ACC112 (cell line): ENCODE data around the gene CHTF8.
A peak's percentile ranks its signal among the peaks of the same experiment; 100 is the strongest.
"Not testable (repeated sequence)": the region's sequence is repeated elsewhere in the genome, so short reads cannot be mapped to it uniquely, and the experiment has no call there.

ENCODE experiments used
- H2AFZ ChIP-seq: fragments of 200-600 bp; sonication (generic); one replicate; pipeline ENCODE4 v1.6.0; 2017; ENCODE audit warnings: antibody characterized with exemption, low read length; ENCODE audit not compliant: unreplicated experiment
- H3K27ac ChIP-seq: fragments of 200-600 bp; sonication (generic); 2 replicates; pipeline ENCODE4 v1.5.1; 2014; ENCODE audit warnings: low read depth, mild to moderate bottlenecking, antibody characterized with exemption, low read length, moderate library complexity
- H3K27me3 ChIP-seq: fragments of 200-600 bp; sonication (generic); 2 replicates; pipeline ENCODE4 v1.6.1; 2014; ENCODE audit warnings: mild to moderate bottlenecking, antibody characterized with exemption, low read length, moderate library complexity, mixed read lengths; ENCODE audit not compliant: insufficient read depth
- H3K36me3 ChIP-seq: fragments of 200-600 bp; sonication (generic); 2 replicates; pipeline ENCODE4 v1.6.1; 2016; ENCODE audit warnings: mild to moderate bottlenecking, antibody characterized with exemption, low read length, moderate library complexity, mixed read lengths; ENCODE audit not compliant: insufficient read depth
- H3K4me1 ChIP-seq: fragments of 200-600 bp; sonication (generic); one replicate; pipeline ENCODE4 v1.6.1; 2016; ENCODE audit warnings: low read length, mixed read lengths; ENCODE audit not compliant: insufficient read depth, unreplicated experiment, control insufficient read depth
- H3K4me3 ChIP-seq: fragments of 200-600 bp; sonication (generic); 2 replicates; pipeline ENCODE4 v1.5.1; 2014; ENCODE audit warnings: mild to moderate bottlenecking, low read depth, low read length
- H3K79me2 ChIP-seq: fragments of 200-600 bp; sonication (generic); one replicate; pipeline ENCODE4 v1.6.0; 2016; ENCODE audit warnings: low read length; ENCODE audit not compliant: control insufficient read depth, unreplicated experiment, insufficient read depth

Gene CHTF8

DNA sequence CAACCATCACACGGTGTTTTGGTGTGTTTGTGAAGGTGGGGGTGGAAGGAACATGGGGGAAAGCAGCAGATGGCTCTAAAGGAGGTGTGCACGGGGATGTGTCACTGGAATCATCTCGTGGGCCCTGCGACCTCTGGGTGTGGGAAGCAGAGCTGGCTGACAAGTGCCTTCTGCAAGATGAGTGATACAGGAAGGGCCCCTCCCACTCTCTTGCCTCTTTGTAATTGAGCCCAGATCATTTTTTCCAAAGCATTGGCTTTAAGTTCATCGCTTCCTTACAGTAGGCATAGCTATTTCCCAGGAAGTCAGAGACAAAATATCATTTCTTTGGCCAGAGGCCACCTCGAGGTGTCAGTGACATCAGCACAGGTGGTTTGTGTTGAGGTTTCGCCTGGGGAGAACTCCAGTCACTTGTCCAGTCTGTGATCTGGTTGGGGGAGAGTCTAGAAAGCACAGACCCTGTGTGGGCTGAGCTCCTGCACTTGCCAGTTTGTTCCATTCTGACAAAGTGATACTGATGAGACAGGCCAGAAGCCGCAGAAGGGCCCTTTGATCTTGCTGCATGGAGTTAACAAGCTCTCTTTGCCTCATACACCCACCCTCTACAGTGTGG is 33.9 kb upstream of the CHTF8 start:
- Histone ChIP-seq H3K27ac (peak overlapping the region; percentile 61), H3K4me3 (peak overlapping the region; percentile 7; the same call in 1 of the 2 replicates), H3K79me2 (no peaks in the 10 kb centered on the region), H2AFZ (no peak overlapping the region), H3K27me3 (no peaks in the 10 kb centered on the region), H3K4me1 (peaks cover 23% of the 10 kb centered on the region), H3K36me3 (peaks cover 24% of the 10 kb centered on the region)

DNA sequence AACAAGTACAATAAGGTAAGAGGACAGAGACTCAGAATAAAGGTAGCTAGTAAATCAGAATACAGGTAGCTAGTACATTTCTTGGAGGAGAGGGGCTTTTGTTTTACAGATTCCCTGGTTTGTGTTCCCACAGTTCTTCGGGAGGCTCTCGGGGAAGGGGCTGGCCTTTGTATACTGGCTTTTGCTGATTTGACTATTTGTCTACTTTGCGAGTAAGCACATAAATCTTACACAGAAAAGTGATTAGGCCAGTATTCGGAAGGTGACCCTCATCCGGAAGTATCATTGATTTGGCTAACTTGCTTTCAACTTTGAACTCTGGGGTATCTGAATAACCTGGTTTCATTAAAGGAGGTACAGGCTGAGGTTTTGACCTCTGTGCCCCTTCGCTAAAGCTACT is 33.2 kb upstream of the CHTF8 start:
- Histone ChIP-seq H3K4me3 (no peak overlapping the region), H3K79me2 (no peaks in the 10 kb centered on the region), H3K27me3 (no peaks in the 10 kb centered on the region), H3K36me3 (peaks cover 29% of the 10 kb centered on the region), H3K4me1 (peaks cover 22% of the 10 kb centered on the region), H2AFZ (no peak overlapping the region), H3K27ac (0 out of 2 replicates have a peak overlapping the region, but pooled peaks have one; percentile 26)

DNA sequence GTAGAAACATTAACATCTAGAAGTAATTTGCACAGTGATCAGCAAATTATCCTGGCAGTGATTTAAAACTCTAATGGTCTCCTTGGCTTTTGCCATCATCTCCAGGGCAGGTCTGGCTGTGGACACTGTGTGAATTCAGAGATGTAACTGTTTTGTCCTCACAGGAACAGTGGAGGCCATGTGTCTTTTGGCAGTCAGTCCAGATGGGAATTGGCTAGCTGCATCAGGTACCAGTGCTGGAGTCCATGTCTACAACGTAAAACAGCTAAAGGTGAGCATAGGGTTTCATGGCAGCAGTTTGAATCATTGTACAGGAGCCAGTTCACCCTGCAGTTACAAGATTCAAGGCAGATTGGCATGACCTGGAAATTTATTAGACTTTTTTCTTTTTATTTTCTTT is 27.8 kb upstream of the CHTF8 start:
- H3K27me3 ChIP-seq: no peaks in the 10 kb centered on the region
- peaks cover 34% of the 10 kb centered on the region for H3K36me3 ChIP-seq
- H3K4me3 ChIP-seq: no peak overlapping the region
- no peaks in the 10 kb centered on the region for H3K4me1 ChIP-seq
- H3K27ac ChIP-seq: no peak overlapping the region
- no peaks in the 10 kb centered on the region for H3K79me2 ChIP-seq
- H2AFZ ChIP-seq: no peak overlapping the region

DNA sequence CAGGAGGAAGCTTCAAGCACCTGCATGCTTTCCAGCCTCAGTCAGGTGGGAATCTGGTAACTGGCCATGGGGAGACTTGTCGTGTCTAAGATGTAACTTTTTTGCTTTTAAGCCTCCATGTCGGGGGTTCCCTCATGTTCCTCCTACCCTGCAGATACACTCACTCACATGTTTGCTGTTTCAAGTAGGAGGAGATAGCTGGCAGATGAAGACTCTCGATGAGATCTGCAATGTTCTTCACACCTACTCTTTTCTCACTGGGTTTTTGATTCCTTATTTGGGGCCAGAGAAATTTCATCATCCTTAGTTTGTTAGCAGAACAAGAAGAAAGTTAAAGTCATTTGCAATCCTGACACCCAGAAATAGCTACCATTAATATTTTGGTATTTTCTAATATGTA is 24.8 kb upstream of the CHTF8 start:
- H3K4me3 ChIP-seq: no peak overlapping the region
- no peaks in the 10 kb centered on the region for H3K27me3 ChIP-seq
- no peaks in the 10 kb centered on the region for H3K79me2 ChIP-seq
- peaks cover 44% of the 10 kb centered on the region for H3K36me3 ChIP-seq
- H3K4me1 ChIP-seq: no peaks in the 10 kb centered on the region
- H3K27ac ChIP-seq: no peak overlapping the region
- no peak overlapping the region for H2AFZ ChIP-seq

DNA sequence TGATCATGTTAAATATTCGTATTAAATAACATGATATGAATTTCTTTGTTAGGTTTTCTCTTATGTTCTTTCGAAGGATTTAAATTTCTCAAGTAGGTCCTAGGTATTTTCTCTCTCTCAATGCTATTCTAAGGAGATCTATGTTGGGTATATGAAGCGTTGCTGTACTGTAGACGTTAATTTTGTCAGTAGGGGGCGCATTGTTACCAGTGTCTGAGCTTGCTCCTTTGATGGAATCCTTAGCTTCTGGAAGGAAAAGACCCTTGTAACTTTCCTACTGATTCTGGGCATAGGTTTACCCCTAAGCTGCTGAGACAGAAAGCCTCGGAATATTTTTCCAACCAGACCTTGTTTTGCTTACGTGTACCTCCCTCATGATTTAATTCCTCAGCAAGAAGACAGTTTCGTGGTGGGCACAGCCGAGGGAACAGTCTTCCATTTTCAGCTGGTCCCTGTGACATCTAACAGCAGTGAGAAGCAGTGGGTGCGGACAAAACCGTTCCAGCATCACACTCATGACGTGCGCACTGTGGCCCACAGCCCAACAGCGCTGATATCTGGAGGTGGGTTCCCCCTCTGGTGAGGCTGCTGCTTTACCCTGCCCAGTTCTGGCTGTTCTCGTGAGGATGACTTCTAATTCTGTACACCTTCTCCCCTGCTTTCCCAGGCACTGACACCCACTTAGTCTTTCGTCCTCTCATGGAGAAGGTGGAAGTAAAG is 17.9 kb upstream of the CHTF8 start:
- no peak overlapping the region for H3K4me3 ChIP-seq
- peaks cover 31% of the 10 kb centered on the region for H3K36me3 ChIP-seq
- H3K79me2 ChIP-seq: peaks cover 4% of the 10 kb centered on the region
- no peak overlapping the region for H3K27ac ChIP-seq
- no peak overlapping the region for H2AFZ ChIP-seq
- no peaks in the 10 kb centered on the region for H3K27me3 ChIP-seq
- no peaks in the 10 kb centered on the region for H3K4me1 ChIP-seq

DNA sequence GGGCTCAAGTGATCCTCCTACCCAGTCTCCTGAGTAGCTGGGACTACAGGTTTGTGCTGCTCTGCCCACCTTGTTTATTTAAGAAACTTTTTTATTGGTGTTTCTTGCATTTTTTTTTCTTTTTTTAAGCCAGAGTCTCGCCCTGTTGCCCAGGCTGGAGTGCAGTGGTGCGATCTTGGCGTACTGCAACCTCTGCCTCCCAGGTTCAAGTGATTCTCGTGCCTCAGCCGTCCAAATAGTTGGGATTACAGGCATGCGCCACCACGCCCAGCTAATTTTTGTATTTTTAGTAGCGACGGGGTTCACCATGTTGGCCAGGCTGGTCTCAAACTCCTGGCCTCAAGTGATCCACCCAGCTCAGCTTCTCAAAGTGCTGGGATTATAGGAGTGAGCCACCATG is 17.2 kb upstream of the CHTF8 start:
- not testable (repeated sequence) for H3K27ac ChIP-seq, H3K4me3 ChIP-seq, H3K4me1 ChIP-seq, H3K27me3 ChIP-seq, H3K79me2 ChIP-seq, H2AFZ ChIP-seq
- peaks cover 26% of the 10 kb centered on the region for H3K36me3 ChIP-seq

DNA sequence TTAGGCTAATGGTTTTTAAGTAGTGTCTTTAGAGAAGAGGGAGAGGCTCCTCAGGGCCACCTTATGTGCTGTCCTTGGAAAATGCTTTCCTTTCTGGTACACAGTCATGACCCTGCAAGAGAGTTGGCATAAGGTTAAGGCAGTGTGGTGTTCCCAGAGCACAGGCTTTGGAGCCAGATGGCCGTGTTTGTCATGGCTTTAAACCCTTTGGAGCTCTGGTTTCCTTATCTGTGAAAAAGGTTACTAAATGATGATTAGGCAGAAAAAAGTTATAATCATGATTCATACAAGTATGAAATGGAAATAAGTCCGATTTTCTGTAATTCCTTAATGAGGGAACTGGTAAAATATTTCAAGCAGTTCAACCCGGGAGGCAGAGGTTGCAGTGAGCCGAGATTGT is 13.3 kb upstream of the CHTF8 start:
- Histone ChIP-seq H3K79me2 (peaks cover 17% of the 10 kb centered on the region), H3K4me1 (no peaks in the 10 kb centered on the region), H3K27ac (peak overlapping the region; percentile 45), H3K27me3 (no peaks in the 10 kb centered on the region), H2AFZ (no peak overlapping the region), H3K36me3 (peaks cover 27% of the 10 kb centered on the region), H3K4me3 (0 out of 2 replicates have a peak overlapping the region, but pooled peaks have one; percentile 5)

DNA sequence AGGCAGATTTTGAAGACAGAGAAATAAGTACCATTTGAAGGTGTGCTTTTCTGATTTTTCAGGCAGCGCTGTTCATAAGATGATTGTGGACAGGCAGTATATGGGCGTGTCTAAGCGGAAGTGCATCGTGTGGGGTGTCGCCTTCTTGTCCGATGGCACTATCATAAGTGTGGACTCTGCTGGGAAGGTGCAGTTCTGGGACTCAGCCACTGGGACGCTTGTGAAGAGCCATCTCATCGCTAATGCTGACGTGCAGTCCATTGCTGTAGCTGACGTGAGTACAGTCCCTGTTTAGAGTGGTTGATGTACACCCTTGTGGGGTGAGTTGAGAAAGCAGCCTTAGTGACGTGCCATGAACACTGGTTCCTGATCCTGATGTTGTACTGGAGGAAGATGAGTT is 10.7 kb upstream of the CHTF8 start:
- no peak overlapping the region for H3K4me3 ChIP-seq
- no peaks in the 10 kb centered on the region for H3K27me3 ChIP-seq
- H3K36me3 ChIP-seq: peaks cover 38% of the 10 kb centered on the region
- H3K4me1 ChIP-seq: no peaks in the 10 kb centered on the region
- H3K79me2 ChIP-seq: peaks cover 23% of the 10 kb centered on the region
- H3K27ac ChIP-seq: no peak overlapping the region
- no peak overlapping the region for H2AFZ ChIP-seq

DNA sequence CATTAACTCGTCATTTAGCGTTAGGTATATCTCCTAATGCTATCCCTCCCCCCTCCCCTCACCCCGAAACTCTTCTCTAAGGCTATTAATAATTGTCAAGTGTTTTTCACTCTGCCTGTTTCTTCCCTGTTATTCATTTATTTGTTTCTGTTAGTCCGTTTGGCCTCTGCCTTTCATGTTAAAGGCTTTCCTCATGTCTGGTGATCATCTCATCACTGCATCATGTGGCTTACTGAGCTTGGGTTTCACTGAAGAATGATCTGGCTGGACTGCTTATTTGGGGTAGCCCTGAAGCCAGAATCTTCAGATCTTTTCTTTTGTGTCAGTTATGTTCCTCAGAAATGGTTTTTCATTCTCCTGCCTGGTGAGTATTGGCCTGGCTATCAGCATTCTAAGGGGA is 9.5 kb upstream of the CHTF8 start:
- Histone ChIP-seq H3K27me3 (no peaks in the 10 kb centered on the region), H3K79me2 (peaks cover 35% of the 10 kb centered on the region), H2AFZ (no peak overlapping the region), H3K36me3 (peaks cover 43% of the 10 kb centered on the region), H3K27ac (no peak overlapping the region), H3K4me3 (no peak overlapping the region), H3K4me1 (no peaks in the 10 kb centered on the region)

GRCh38 chr16:69141014-69141413 is 8.6 kb upstream of the CHTF8 start:
- H3K27ac ChIP-seq: no peak overlapping the region
- H2AFZ ChIP-seq: no peak overlapping the region
- H3K79me2 ChIP-seq: peaks cover 40% of the 10 kb centered on the region
- H3K27me3 ChIP-seq: no peaks in the 10 kb centered on the region
- H3K4me3 ChIP-seq: no peak overlapping the region
- peaks cover 45% of the 10 kb centered on the region for H3K36me3 ChIP-seq
- H3K4me1 ChIP-seq: no peaks in the 10 kb centered on the region

DNA sequence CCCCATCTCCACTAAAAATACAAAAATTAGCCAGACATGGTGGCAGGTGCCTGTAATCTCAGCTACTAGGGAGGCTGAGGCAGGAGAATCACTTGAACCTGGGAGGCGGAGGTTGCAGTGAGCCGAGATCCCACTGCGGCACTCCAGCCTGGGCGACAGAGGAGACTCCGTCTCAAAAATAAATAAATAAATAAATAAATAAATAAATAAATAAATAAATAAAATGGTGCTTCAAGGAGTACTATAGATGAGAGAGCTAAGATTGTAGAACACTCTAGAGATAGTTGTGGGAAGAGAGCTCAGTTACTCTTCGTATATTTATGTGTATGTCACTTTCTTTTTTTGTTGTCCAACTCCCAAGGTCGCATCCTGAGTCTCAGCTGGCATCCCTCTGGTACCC is 7.1 kb upstream of the CHTF8 start:
- not testable (repeated sequence) for H3K4me3 ChIP-seq, H3K27me3 ChIP-seq, H3K27ac ChIP-seq, H2AFZ ChIP-seq, H3K4me1 ChIP-seq
- Histone ChIP-seq H3K79me2 (peaks cover 53% of the 10 kb centered on the region), H3K36me3 (peaks cover 43% of the 10 kb centered on the region)
